Liver (tissue), 9 donors: ENCODE results near the gene ETS2. TPM values are rescaled to one million over a fixed set of nuclear protein-coding genes. Genes with fewer than 3 reads are reported as not detected.

Experiments used
- DNase-seq: peaks from one replicate; pipeline ENCODE4 v3.0.0-alpha.2; 2017; ENCODE audit warnings: low spot score
- H3K27ac ChIP-seq, 2 donors: one replicate each; pipeline ENCODE4 v1.7.0; 2013; ENCODE audit warnings: inconsistent platforms in 2 of 2, low read length in 2 of 2, control low read depth in 1 of 2, low read depth in 1 of 2, mild to moderate bottlenecking in 1 of 2
- H3K27me3 ChIP-seq, 4 donors: one replicate each; pipeline versions ENCODE4 v1.6.1 to v1.7.0; 2013; ENCODE audit warnings: low read length in 3 of 4, inconsistent platforms in 1 of 4, mild to moderate bottlenecking in 1 of 4, moderate library complexity in 1 of 4; ENCODE audit not compliant: control insufficient read depth in 4 of 4, insufficient read depth in 4 of 4
- H3K36me3 ChIP-seq, 4 donors: one replicate each; pipeline versions ENCODE4 v1.6.1 to v1.7.0; 2013; ENCODE audit warnings: low read length in 3 of 4, mild to moderate bottlenecking in 3 of 4, low read depth in 1 of 4, moderate library complexity in 1 of 4; ENCODE audit not compliant: control insufficient read depth in 4 of 4, insufficient read depth in 3 of 4
- H3K4me1 ChIP-seq, 4 donors: one replicate each; pipeline versions ENCODE4 v1.6.1 to v1.7.0; 2013; ENCODE audit warnings: low read length in 3 of 4, mild to moderate bottlenecking in 3 of 4, moderate library complexity in 1 of 4; ENCODE audit not compliant: control insufficient read depth in 4 of 4, insufficient read depth in 4 of 4
- H3K4me3 ChIP-seq, 3 donors: one replicate each; pipeline versions ENCODE4 v1.6.1 to v1.7.0; 2013; ENCODE audit warnings: low read length in 3 of 3, control low read depth in 1 of 3, low read depth in 1 of 3, mild to moderate bottlenecking in 1 of 3
- H3K9ac ChIP-seq, 2 donors: one replicate each; pipeline ENCODE4 v1.7.0; 2013; ENCODE audit warnings: low read length in 2 of 2, mild to moderate bottlenecking in 2 of 2, moderate library complexity in 2 of 2, control low read depth in 1 of 2, low read depth in 1 of 2
- H3K9me3 ChIP-seq, 4 donors: one replicate each; pipeline versions ENCODE4 v1.6.1 to v1.7.0; 2013; ENCODE audit warnings: low read length in 3 of 4; ENCODE audit not compliant: control insufficient read depth in 4 of 4
- EGR1 ChIP-seq, 2 donors: IDR thresholded peaks; 2 replicates each; pipeline ENCODE4 v1.6.1; 2016 to 2018; ENCODE audit warnings: antibody characterized with exemption in 2 of 2, low read depth in 2 of 2
- FOXA1 ChIP-seq: IDR thresholded peaks from 2 replicates; pipeline ENCODE4 v1.6.1; 2016; ENCODE audit warnings: antibody characterized with exemption
- FOXA2 ChIP-seq: IDR thresholded peaks from 2 replicates; pipeline ENCODE4 v1.6.1; 2016; ENCODE audit warnings: antibody characterized with exemption
- GABPA ChIP-seq, 2 donors: IDR thresholded peaks in 1 of 2; conservative IDR thresholded peaks in 1 of 2; 2 replicates each; pipeline ENCODE4 v1.6.1; 2016; ENCODE audit warnings: antibody characterized with exemption in 2 of 2, mild to moderate bottlenecking in 1 of 2, moderate library complexity in 1 of 2
- HNF4A ChIP-seq, 2 donors: conservative IDR thresholded peaks; 2 replicates each; pipeline ENCODE4 v1.6.1; 2016; ENCODE audit warnings: antibody characterized with exemption in 2 of 2, mild to moderate bottlenecking in 2 of 2
- HNF4G ChIP-seq: IDR thresholded peaks from 2 replicates; pipeline ENCODE4 v1.6.1; 2016; ENCODE audit warnings: antibody characterized with exemption
- JUND ChIP-seq, 2 donors: IDR thresholded peaks; 2 replicates each; pipeline ENCODE4 v1.6.1; 2016; ENCODE audit warnings: antibody characterized with exemption in 2 of 2
- NR2F2 ChIP-seq: IDR thresholded peaks from 2 replicates; pipeline ENCODE4 v1.6.1; 2016; ENCODE audit warnings: antibody characterized with exemption
- RAD21 ChIP-seq, 2 donors: IDR thresholded peaks; 2 replicates each; pipeline ENCODE4 v1.6.1; 2016; ENCODE audit warnings: antibody characterized with exemption in 2 of 2, mild to moderate bottlenecking in 2 of 2
- RXRA ChIP-seq, 2 donors: IDR thresholded peaks; 2 replicates each; pipeline ENCODE4 v1.6.1; 2017 to 2018; ENCODE audit warnings: antibody characterized with exemption in 2 of 2, mild to moderate bottlenecking in 1 of 2
- SP1 ChIP-seq: IDR thresholded peaks from 2 replicates; pipeline ENCODE4 v1.6.1; 2018; ENCODE audit warnings: antibody characterized with exemption, mild to moderate bottlenecking
- TAF1 ChIP-seq: conservative IDR thresholded peaks from 2 replicates; pipeline ENCODE4 v1.6.1; 2016; ENCODE audit warnings: antibody characterized with exemption, mild to moderate bottlenecking
- YY1 ChIP-seq: IDR thresholded peaks from 2 replicates; pipeline ENCODE4 v1.6.1; 2016; ENCODE audit warnings: antibody characterized with exemption, mild to moderate bottlenecking
- WGBS: extraction: QIAGEN DNeasy Blood & Tissue Kit; methylation state at CpG from one replicate; pipeline ENCODE4 v1.1.7; 2013; 5-methylcytosine and 5-hydroxymethylcytosine counted together
- polyA plus RNA-seq, 2 donors: library from polyadenylated mRNA; stranded (reverse) in 1 of 2; unstranded in 1 of 2; fragments of 200-250 nt in 1 of 2; fragments of >200 nt in 1 of 2; fragmentation: Nextera tagmentation in 1 of 2; extraction: Ambion mirVana in 1 of 2; gene quantifications; one replicate each; pipeline versions ENCODE4 v1.2.1 to v1.2.3, GENCODE V29; 2013 to 2015
- total RNA-seq, 2 donors: library from RNA; depleted of rRNA; stranded (reverse); fragments of >200 nt; gene quantifications; one replicate each; pipeline ENCODE4 v1.2.3, GENCODE V29; 2014
- TF ChIP-seq, protein P1 (sequence below): IDR thresholded peaks from 2 replicates; pipeline ENCODE4 v1.6.1; 2016; ENCODE audit warnings: antibody characterized with exemption
- TF ChIP-seq, protein P2 (sequence below): IDR thresholded peaks from 2 replicates; pipeline ENCODE4 v1.6.1; 2016; ENCODE audit warnings: antibody characterized with exemption
- TF ChIP-seq, protein P3 (sequence below): IDR thresholded peaks from 2 replicates; pipeline ENCODE4 v1.6.1; 2016; ENCODE audit warnings: antibody characterized with exemption
- TF ChIP-seq, protein P4 (sequence below): fragments of 150-350 bp; IDR thresholded peaks from 2 replicates; pipeline ENCODE4 v1.5.1; 2017; ENCODE audit warnings: improper control_type of control experiment, low read depth, low read length; ENCODE audit not compliant: missing input control
- TF ChIP-seq, protein P5 (sequence below): IDR thresholded peaks from 2 replicates; pipeline ENCODE4 v1.6.1; 2016; ENCODE audit warnings: antibody characterized with exemption, mild to moderate bottlenecking
- donor health status: healthy.
- donor health status: healthy.
- donor health status: healthy.
- donor health status: healthy.
- donor health status: healthy.

Gene ETS2
- total and polyA plus RNA-seq, 4 donors = 20.2 to 90.7 (median 41.8) TPM

DNA sequence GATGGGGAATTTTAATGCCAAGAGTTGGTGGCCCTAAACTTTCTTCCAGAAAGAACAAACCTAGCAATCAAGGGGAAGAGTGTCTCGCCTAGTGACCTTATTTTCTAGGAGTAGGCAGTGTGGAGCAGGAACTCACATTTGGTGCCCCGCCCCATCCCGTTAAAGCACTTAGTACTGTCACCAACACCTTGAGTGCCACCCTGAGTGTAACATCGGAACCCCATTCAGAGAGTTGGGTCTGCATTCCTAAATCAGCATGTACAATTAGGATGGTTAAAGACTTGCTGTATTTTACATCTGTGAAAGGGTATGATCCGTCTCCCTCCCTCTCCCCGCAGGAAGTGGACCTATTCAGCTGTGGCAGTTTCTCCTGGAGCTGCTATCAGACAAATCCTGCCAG is 15.5 kb downstream of the ETS2 start:
- DNase-seq = no peak
- H3K9ac ChIP-seq = peak overlapping the region in 1 of 2 donors; percentile 75
- peaks cover 19 to 84% (median 63%) of the 10 kb centered on the region in 4 donors for H3K36me3 ChIP-seq
- H3K27ac ChIP-seq = peak overlapping the region; percentile 88 to 93
- H3K9me3 ChIP-seq = peaks cover 0 to 6% (median 0%) of the 10 kb centered on the region in 4 donors
- no peaks in the 10 kb centered on the region for H3K27me3 ChIP-seq
- no peak overlapping the region for H3K4me3 ChIP-seq
- 77% methylated on average over 6 of the region's 6 CpGs for WGBS
- H3K4me1 ChIP-seq = peaks cover 9 to 60% (median 20%) of the 10 kb centered on the region in 4 donors
- TF ChIP-seq, protein P1, sequence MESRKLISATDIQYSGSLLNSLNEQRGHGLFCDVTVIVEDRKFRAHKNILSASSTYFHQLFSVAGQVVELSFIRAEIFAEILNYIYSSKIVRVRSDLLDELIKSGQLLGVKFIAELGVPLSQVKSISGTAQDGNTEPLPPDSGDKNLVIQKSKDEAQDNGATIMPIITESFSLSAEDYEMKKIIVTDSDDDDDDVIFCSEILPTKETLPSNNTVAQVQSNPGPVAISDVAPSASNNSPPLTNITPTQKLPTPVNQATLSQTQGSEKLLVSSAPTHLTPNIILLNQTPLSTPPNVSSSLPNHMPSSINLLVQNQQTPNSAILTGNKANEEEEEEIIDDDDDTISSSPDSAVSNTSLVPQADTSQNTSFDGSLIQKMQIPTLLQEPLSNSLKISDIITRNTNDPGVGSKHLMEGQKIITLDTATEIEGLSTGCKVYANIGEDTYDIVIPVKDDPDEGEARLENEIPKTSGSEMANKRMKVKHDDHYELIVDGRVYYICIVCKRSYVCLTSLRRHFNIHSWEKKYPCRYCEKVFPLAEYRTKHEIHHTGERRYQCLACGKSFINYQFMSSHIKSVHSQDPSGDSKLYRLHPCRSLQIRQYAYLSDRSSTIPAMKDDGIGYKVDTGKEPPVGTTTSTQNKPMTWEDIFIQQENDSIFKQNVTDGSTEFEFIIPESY = no peak
- TF ChIP-seq, protein P2, sequence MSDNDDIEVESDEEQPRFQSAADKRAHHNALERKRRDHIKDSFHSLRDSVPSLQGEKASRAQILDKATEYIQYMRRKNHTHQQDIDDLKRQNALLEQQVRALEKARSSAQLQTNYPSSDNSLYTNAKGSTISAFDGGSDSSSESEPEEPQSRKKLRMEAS = no peak
- no peak for TF ChIP-seq JUND (IDR thresholded peaks at IDR 0.05)
- TF ChIP-seq, protein P3, sequence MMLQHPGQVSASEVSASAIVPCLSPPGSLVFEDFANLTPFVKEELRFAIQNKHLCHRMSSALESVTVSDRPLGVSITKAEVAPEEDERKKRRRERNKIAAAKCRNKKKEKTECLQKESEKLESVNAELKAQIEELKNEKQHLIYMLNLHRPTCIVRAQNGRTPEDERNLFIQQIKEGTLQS = no peak
- TF ChIP-seq RXRA (IDR thresholded peaks at IDR 0.05) = no peak
- TF ChIP-seq, protein P4, sequence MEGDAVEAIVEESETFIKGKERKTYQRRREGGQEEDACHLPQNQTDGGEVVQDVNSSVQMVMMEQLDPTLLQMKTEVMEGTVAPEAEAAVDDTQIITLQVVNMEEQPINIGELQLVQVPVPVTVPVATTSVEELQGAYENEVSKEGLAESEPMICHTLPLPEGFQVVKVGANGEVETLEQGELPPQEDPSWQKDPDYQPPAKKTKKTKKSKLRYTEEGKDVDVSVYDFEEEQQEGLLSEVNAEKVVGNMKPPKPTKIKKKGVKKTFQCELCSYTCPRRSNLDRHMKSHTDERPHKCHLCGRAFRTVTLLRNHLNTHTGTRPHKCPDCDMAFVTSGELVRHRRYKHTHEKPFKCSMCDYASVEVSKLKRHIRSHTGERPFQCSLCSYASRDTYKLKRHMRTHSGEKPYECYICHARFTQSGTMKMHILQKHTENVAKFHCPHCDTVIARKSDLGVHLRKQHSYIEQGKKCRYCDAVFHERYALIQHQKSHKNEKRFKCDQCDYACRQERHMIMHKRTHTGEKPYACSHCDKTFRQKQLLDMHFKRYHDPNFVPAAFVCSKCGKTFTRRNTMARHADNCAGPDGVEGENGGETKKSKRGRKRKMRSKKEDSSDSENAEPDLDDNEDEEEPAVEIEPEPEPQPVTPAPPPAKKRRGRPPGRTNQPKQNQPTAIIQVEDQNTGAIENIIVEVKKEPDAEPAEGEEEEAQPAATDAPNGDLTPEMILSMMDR = no peak
- no peak for TF ChIP-seq TAF1
- TF ChIP-seq, protein P5, sequence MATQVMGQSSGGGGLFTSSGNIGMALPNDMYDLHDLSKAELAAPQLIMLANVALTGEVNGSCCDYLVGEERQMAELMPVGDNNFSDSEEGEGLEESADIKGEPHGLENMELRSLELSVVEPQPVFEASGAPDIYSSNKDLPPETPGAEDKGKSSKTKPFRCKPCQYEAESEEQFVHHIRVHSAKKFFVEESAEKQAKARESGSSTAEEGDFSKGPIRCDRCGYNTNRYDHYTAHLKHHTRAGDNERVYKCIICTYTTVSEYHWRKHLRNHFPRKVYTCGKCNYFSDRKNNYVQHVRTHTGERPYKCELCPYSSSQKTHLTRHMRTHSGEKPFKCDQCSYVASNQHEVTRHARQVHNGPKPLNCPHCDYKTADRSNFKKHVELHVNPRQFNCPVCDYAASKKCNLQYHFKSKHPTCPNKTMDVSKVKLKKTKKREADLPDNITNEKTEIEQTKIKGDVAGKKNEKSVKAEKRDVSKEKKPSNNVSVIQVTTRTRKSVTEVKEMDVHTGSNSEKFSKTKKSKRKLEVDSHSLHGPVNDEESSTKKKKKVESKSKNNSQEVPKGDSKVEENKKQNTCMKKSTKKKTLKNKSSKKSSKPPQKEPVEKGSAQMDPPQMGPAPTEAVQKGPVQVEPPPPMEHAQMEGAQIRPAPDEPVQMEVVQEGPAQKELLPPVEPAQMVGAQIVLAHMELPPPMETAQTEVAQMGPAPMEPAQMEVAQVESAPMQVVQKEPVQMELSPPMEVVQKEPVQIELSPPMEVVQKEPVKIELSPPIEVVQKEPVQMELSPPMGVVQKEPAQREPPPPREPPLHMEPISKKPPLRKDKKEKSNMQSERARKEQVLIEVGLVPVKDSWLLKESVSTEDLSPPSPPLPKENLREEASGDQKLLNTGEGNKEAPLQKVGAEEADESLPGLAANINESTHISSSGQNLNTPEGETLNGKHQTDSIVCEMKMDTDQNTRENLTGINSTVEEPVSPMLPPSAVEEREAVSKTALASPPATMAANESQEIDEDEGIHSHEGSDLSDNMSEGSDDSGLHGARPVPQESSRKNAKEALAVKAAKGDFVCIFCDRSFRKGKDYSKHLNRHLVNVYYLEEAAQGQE = no peak
- TF ChIP-seq YY1 = no peak
- TF ChIP-seq EGR1 (IDR thresholded peaks at IDR 0.05; ENCODE audit: low read depth in 2 of 2) = no peak
- no peak for TF ChIP-seq FOXA1
- no peak for TF ChIP-seq FOXA2
- TF ChIP-seq GABPA (IDR thresholded peaks at IDR 0.05 in 1 of 2, conservative IDR thresholded peaks at IDR 0.05 in 1 of 2) = no peak
- no peak for TF ChIP-seq HNF4G
- TF ChIP-seq SP1 = no peak
- TF ChIP-seq RAD21 (IDR thresholded peaks at IDR 0.05) = no peak
- no peak for TF ChIP-seq NR2F2
- TF ChIP-seq HNF4A (conservative IDR thresholded peaks at IDR 0.05) = no peak
